IMR-90 (cell line): ENCODE data around the gene OR4N5. TPM values are rescaled to one million over a fixed set of nuclear protein-coding genes. Genes with fewer than 3 reads are reported as not detected.

Experiments used
- ATAC-seq: fragments of 200-7000 bp; cut with Tn5 transposase; 2 replicates; pipeline ENCODE4 v1.9.1; 2020; ENCODE audit warnings: low read depth, mild to moderate bottlenecking, moderate library complexity
- Bru-seq: library from RNA; stranded (reverse); fragments of 400-500 nt; gene quantifications from one replicate; lab custom pipeline; 2021; lab: Mats Ljungman, UMichigan
- BruChase-seq, 2 experiments: library from RNA; stranded (reverse); fragments of 400-500 nt; gene quantifications; one replicate each; lab custom pipeline; 2021; lab: Mats Ljungman, UMichigan
- BruUV-seq: library from RNA; stranded (reverse); fragments of 400-500 nt; replicated peaks from 2 replicates; lab custom pipeline; 2021; lab: Mats Ljungman, UMichigan
- CTCF ChIA-PET: fragments of 300-600 bp; formaldehyde crosslinking; extraction: SDS; loops from one replicate; lab custom pipeline; 2021; ENCODE audit warnings: antibody characterized with exemption; lab: Yijun Ruan, JAX
- POLR2A ChIA-PET: fragments of 300-600 bp; sonication (Branson Sonifier 250); formaldehyde crosslinking; loops from one replicate; lab custom pipeline; 2022; ENCODE audit warnings: antibody characterized with exemption; ENCODE audit not compliant: unreplicated experiment; lab: Charles Lee
- DNase-seq: peaks from one replicate; pipeline ENCODE4 v3.0.0; 2013
- H2AFZ ChIP-seq: replicated peaks from 2 replicates; pipeline ENCODE3; 2013; ENCODE audit warnings: low read length, mild to moderate bottlenecking; ENCODE audit not compliant: poor library complexity
- H2AK5ac ChIP-seq: 2 replicates; pipeline ENCODE4 v1.6.1; 2013; ENCODE audit warnings: low read depth, low read length, inconsistent platforms
- H2AK9ac ChIP-seq: replicated peaks from 2 replicates; pipeline ENCODE3; 2013; ENCODE audit warnings: mild to moderate bottlenecking, low read depth, low read length, moderate library complexity; ENCODE audit not compliant: poor library complexity
- H2BK120ac ChIP-seq: 2 replicates; pipeline ENCODE4 v1.6.1; 2013; ENCODE audit warnings: low read depth, low read length, inconsistent platforms
- H2BK15ac ChIP-seq: 3 replicates; pipeline ENCODE4 v1.6.1; 2013; ENCODE audit warnings: low read depth, low read length, inconsistent platforms
- H2BK20ac ChIP-seq: 2 replicates; pipeline ENCODE4 v1.6.1; 2013; ENCODE audit warnings: low read depth, mild to moderate bottlenecking, inconsistent platforms, low read length, moderate library complexity
- H2BK5ac ChIP-seq: 2 replicates; pipeline ENCODE4 v1.6.1; 2013; ENCODE audit warnings: mild to moderate bottlenecking, low read depth, low read length, inconsistent platforms; ENCODE audit not compliant: poor library complexity, severe bottlenecking
- H3K14ac ChIP-seq: replicated peaks from 2 replicates; pipeline ENCODE4 v1.6.1; 2013; ENCODE audit warnings: low read depth, low read length, inconsistent platforms
- H3K18ac ChIP-seq: 2 replicates; pipeline ENCODE4 v1.6.1; 2013; ENCODE audit warnings: low read depth, low read length, control low read depth
- H3K23ac ChIP-seq: 2 replicates; pipeline ENCODE4 v1.6.1; 2013; ENCODE audit warnings: low read depth, low read length, inconsistent platforms
- H3K27ac ChIP-seq: 2 replicates; pipeline ENCODE4 v1.5.1; 2013; ENCODE audit warnings: mild to moderate bottlenecking, control low read depth, low read length; ENCODE audit not compliant: insufficient read depth
- H3K27me3 ChIP-seq: 2 replicates; pipeline ENCODE4 v1.6.1; 2013; ENCODE audit warnings: low read length; ENCODE audit not compliant: control insufficient read depth, insufficient read depth
- H3K36me3 ChIP-seq: 2 replicates; pipeline ENCODE4 v1.6.1; 2013; ENCODE audit warnings: low read length, mixed read lengths; ENCODE audit not compliant: control insufficient read depth, insufficient read depth
- H3K4ac ChIP-seq: 2 replicates; pipeline ENCODE4 v1.6.1; 2013; ENCODE audit warnings: low read depth, low read length, inconsistent platforms
- H3K4me1 ChIP-seq: 2 replicates; pipeline ENCODE4 v1.6.1; 2013; ENCODE audit warnings: low read length, mixed read lengths; ENCODE audit not compliant: control insufficient read depth, insufficient read depth
- H3K4me2 ChIP-seq: 2 replicates; pipeline ENCODE4 v1.6.1; 2013; ENCODE audit warnings: low read depth, mild to moderate bottlenecking, control low read depth, low read length, moderate library complexity
- H3K4me3 ChIP-seq: 2 replicates; pipeline ENCODE4 v1.5.1; 2013; ENCODE audit warnings: low read depth, mild to moderate bottlenecking, control low read depth, low read length, moderate library complexity; ENCODE audit not compliant: insufficient read depth
- H3K56ac ChIP-seq: 2 replicates; pipeline ENCODE4 v1.6.1; 2013; ENCODE audit warnings: low read length, inconsistent platforms; ENCODE audit not compliant: insufficient read depth; ENCODE audit errors: extremely low read depth
- H3K79me1 ChIP-seq, 2 experiments: 2 replicates each; pipeline ENCODE4 v1.6.1; 2013; ENCODE audit warnings: low read length in 2 of 2, inconsistent platforms in 1 of 2, low read depth in 1 of 2
- H3K9ac ChIP-seq: 2 replicates; pipeline ENCODE4 v1.6.1; 2013; ENCODE audit warnings: low read depth, low read length, control low read depth
- H3K9me1 ChIP-seq: 2 replicates; pipeline ENCODE4 v1.6.1; 2013; ENCODE audit warnings: low read length, inconsistent platforms; ENCODE audit not compliant: insufficient read depth
- H3K9me3 ChIP-seq: 2 replicates; pipeline ENCODE4 v1.6.1; 2013; ENCODE audit warnings: low read length; ENCODE audit not compliant: control insufficient read depth, insufficient read depth
- H4K20me1 ChIP-seq: 2 replicates; pipeline ENCODE4 v1.6.1; 2013; ENCODE audit warnings: low read length, inconsistent platforms; ENCODE audit not compliant: insufficient read depth
- H4K5ac ChIP-seq: 2 replicates; pipeline ENCODE4 v1.6.1; 2013; ENCODE audit warnings: mild to moderate bottlenecking, low read depth, low read length, control low read depth
- H4K8ac ChIP-seq, 2 experiments: 2 replicates each; pipeline ENCODE4 v1.6.1; 2013; ENCODE audit warnings: low read depth in 2 of 2, low read length in 2 of 2, control low read depth in 1 of 2, inconsistent platforms in 1 of 2
- H4K91ac ChIP-seq: 2 replicates; pipeline ENCODE4 v1.6.1; 2013; ENCODE audit warnings: low read depth, low read length, inconsistent platforms; ENCODE audit not compliant: insufficient read depth
- CEBPB ChIP-seq: IDR thresholded peaks from 2 replicates; pipeline ENCODE4 v1.6.1; 2012; ENCODE audit warnings: low read depth, low read length, improper control_type of control experiment
- MAFK ChIP-seq: IDR thresholded peaks from 2 replicates; pipeline ENCODE4 v1.6.1; 2012; ENCODE audit warnings: low read depth, low read length, improper control_type of control experiment
- MAZ ChIP-seq: IDR thresholded peaks from 2 replicates; pipeline ENCODE4 v1.6.1; 2012; ENCODE audit warnings: low read depth, mild to moderate bottlenecking, low read length, improper control_type of control experiment, moderate library complexity, borderline replicate concordance
- MXI1 ChIP-seq: IDR thresholded peaks from 2 replicates; pipeline ENCODE4 v1.6.1; 2012; ENCODE audit warnings: low read depth, mild to moderate bottlenecking, low read length, moderate library complexity, borderline replicate concordance
- RCOR1 ChIP-seq: IDR thresholded peaks from 2 replicates; pipeline ENCODE4 v1.6.1; 2012; ENCODE audit warnings: mild to moderate bottlenecking, low read length, improper control_type of control experiment; ENCODE audit not compliant: insufficient replicate concordance
- WGBS, 2 experiments: methylation state at CpG; one replicate each; pipeline versions ENCODE4 v1.1.5 to v1.1.7; 2013; ENCODE audit warnings: missing lambda C conversion rate in 2 of 2; ENCODE audit not compliant: insufficient read length in 1 of 2; ENCODE audit errors: extremely low coverage in 2 of 2; 5-methylcytosine and 5-hydroxymethylcytosine counted together
- dilution Hi-C: fragments of 300-500 bp; cut with HindIII; formaldehyde crosslinking; loops from one replicate; pipeline ENCODE4 v1.14.3; 2018; ENCODE audit warnings: low sequenced_read_pairs; ENCODE audit not compliant: unreplicated experiment
- in situ Hi-C: fragments of 300-500 bp; cut with MboI; formaldehyde crosslinking; loops from 3 replicates; pipeline ENCODE4 v1.14.3; 2019; ENCODE audit warnings: low sequenced_read_pairs, inconsistent platforms, mixed read lengths
- intact Hi-C: fragments of 100-400 bp; cut with micrococcal nuclease; formaldehyde crosslinking; loops from 2 replicates; pipeline ENCODE4 v1.10.0; 2022
- long read RNA-seq: library from polyadenylated mRNA; unstranded; transcript quantifications from one replicate; pipeline ENCODE4 v2.0.0, GENCODE V29; 2021; ENCODE audit not compliant: unreplicated experiment
- polyA plus RNA-seq, 3 experiments: library from polyadenylated mRNA; depleted of rRNA; stranded (reverse); fragments of >200 nt; gene quantifications; 2 replicates each; pipeline ENCODE4 v1.2.3, GENCODE V29; 2012; ENCODE audit warnings: low replicate concordance in 1 of 3
- total RNA-seq: library from RNA; depleted of rRNA; stranded (reverse); fragments of >200 nt; gene quantifications from 2 replicates; pipeline ENCODE4 v1.2.3, GENCODE V29; 2012; rRNA removed

Gene OR4N5, protein sequence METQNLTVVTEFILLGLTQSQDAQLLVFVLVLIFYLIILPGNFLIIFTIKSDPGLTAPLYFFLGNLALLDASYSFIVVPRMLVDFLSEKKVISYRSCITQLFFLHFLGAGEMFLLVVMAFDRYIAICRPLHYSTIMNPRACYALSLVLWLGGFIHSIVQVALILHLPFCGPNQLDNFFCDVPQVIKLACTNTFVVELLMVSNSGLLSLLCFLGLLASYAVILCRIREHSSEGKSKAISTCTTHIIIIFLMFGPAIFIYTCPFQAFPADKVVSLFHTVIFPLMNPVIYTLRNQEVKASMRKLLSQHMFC
- total RNA-seq = not detected in 2 replicates
- polyA plus RNA-seq (2012; rRNA removed) = not detected in 2 replicates
- polyA plus RNA-seq (2012; cell fraction: cytosol; rRNA removed) = not detected in 2 replicates
- polyA plus RNA-seq (2012; cell fraction: nucleus; rRNA removed; ENCODE audit: low replicate concordance) = not detected in 2 replicates
- Bru-seq, nascent RNA = not detected
- BruChase-seq, experiment 1, labeled RNA remaining after a 6-hour chase = not detected
- BruChase-seq, experiment 2, labeled RNA remaining after a 2-hour chase = not detected
- long read RNA-seq = 0 reads

DNA sequence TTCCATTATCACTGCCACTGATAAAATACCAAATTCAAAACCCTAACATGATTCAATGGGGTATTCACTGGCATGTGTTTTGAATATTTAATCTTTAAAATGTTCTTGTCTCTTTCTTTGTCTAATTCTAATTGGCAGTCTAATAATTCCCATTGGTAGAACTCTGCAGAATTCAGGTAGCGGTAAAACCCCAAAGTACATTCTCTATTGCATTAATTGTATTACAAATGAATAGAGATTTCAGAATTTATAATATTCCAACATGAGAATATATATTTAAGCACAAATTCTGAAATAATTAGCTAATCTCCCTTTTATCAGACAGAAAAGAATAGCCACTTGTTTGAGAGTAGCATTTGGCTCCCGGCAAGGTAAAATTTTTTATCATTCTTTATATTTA, at the start of gene OR4N5:
TSS of gene OR4N5 (plus strand) at position 301 of the 400 bp plus-strand sequence. CDS start 4,916 bp downstream, outside the sequence.
- H3K23ac ChIP-seq = no peak within 1 kb of the TSS
- no peak within 1 kb of the TSS for H2BK20ac ChIP-seq
- H2AFZ ChIP-seq = no peak within 1 kb of the TSS
- H4K20me1 ChIP-seq = no peaks in the 10 kb centered on the region
- in situ Hi-C loops = no loop called here
- H3K27ac ChIP-seq = no peak within 1 kb of the TSS
- H2AK9ac ChIP-seq = no peak within 1 kb of the TSS
- H3K14ac ChIP-seq = no peak within 1 kb of the TSS
- POLR2A ChIA-PET = interaction anchor here (0.7 kb wide), 1 partner anchor 417 kb away, joined by 5 read pairs; no protein-coding TSS in a partner anchor
- ATAC-seq (no peak), DNase-seq (no peak)
- no peaks in the 10 kb centered on the region for H3K9me1 ChIP-seq
- no peak within 1 kb of the TSS for H2AK5ac ChIP-seq
- H3K18ac ChIP-seq = no peak within 1 kb of the TSS
- CTCF ChIA-PET = no interaction called here
- H3K4me1 ChIP-seq = no peaks in the 10 kb centered on the region
- no peak within 1 kb of the TSS for H4K91ac ChIP-seq
- no peak within 1 kb of the TSS for H3K4me2 ChIP-seq
- dilution Hi-C loops = no loop called here
- H3K4me3 ChIP-seq = no peak within 1 kb of the TSS
- H2BK5ac ChIP-seq = no peak within 1 kb of the TSS
- TF ChIP-seq MAZ (no peak), RCOR1 (no peak), CEBPB (no peak), MAFK (no peak), MXI1 (no peak)
- no peak within 1 kb of the TSS for H4K5ac ChIP-seq
- no peak within 1 kb of the TSS for H3K9ac ChIP-seq
- no TSS peak for BruUV-seq
- no peak within 1 kb of the TSS for H4K8ac ChIP-seq
- H3K9me3 ChIP-seq = peaks cover 2% of the 10 kb centered on the region
- H2BK15ac ChIP-seq = no peak within 1 kb of the TSS
- no peaks in the 10 kb centered on the region for H3K79me1 ChIP-seq
- no peaks in the 10 kb centered on the region for H3K36me3 ChIP-seq
- WGBS, 2 experiments = no CpG with 5 or more reads among the region's 2 CpGs
- intact Hi-C loops = no loop called here
- no peaks in the 10 kb centered on the region for H3K27me3 ChIP-seq
- no peak within 1 kb of the TSS for H2BK120ac ChIP-seq
- no peak within 1 kb of the TSS for H3K4ac ChIP-seq
- H3K56ac ChIP-seq = no peak within 1 kb of the TSS
